K562 (cell line): ENCODE data around the gene PLA2G4F. TPM values are rescaled to one million over a fixed set of nuclear protein-coding genes. Genes with fewer than 3 reads are reported as not detected.

ENCODE experiments used
- ATAC-seq: fragments of 200-7000 bp; cut with Tn5 transposase; 3 replicates; pipeline ENCODE4 v1.9.1; 2020; ENCODE audit warnings: moderate library complexity
- BruUV-seq: library from RNA; stranded (reverse); fragments of 400-500 nt; replicated peaks from 2 replicates; lab custom pipeline; 2021; lab: Mats Ljungman, UMichigan
- CTCF ChIA-PET: fragments of 300-600 bp; formaldehyde crosslinking; extraction: SDS; loops from one replicate; lab custom pipeline; 2021; ENCODE audit warnings: low intra/inter-chr PET ratio; lab: Yijun Ruan, JAX
- POLR2A ChIA-PET: fragments of 300-600, 350-650 bp; sonication (Branson Sonifier 250); formaldehyde crosslinking; extraction: SDS; loops from one replicate; lab custom pipeline; 2021; ENCODE audit warnings: antibody characterized with exemption, inconsistent platforms; lab: Yijun Ruan, JAX
- DNase-seq, 4 experiments: peaks; one replicate each; pipeline versions ENCODE4 v3.0.0 to v3.0.0-alpha.2; 2011 to 2018; ENCODE audit warnings: low spot score in 3 of 4, mixed read lengths in 3 of 4; ENCODE audit errors: extremely low read depth in 1 of 4
- FAIRE-seq: peaks from 2 replicates; lab custom pipeline; 2011; peaks lifted over from hg19 to GRCh38; lab: Jason Lieb, UNC
- H2AFZ ChIP-seq: 2 replicates; pipeline ENCODE4 v1.6.0; 2011; ENCODE audit warnings: low read depth, low read length, control low read depth, inconsistent platforms
- H3K27ac ChIP-seq: fragments of 200-600 bp; 3 replicates; pipeline ENCODE4 v1.8.0; 2011; ENCODE audit warnings: low read depth, mild to moderate bottlenecking, control low read depth, inconsistent platforms, low read length, moderate library complexity, mixed read lengths; ENCODE audit errors: extremely low read depth
- H3K27me3 ChIP-seq, 2 experiments: fragments of 300-600 bp in 1 of 2; 2 replicates in 1 of 2; 3 replicates in 1 of 2; pipeline versions ENCODE4 v1.6.0 to v1.8.0; 2011; ENCODE audit warnings: inconsistent platforms in 2 of 2, low read length in 2 of 2, mild to moderate bottlenecking in 1 of 2, mixed read lengths in 1 of 2, moderate library complexity in 1 of 2; ENCODE audit not compliant: control insufficient read depth in 2 of 2, insufficient read depth in 2 of 2
- H3K36me3 ChIP-seq: fragments of 300-600 bp; 3 replicates; pipeline ENCODE4 v1.8.0; 2011; ENCODE audit warnings: mild to moderate bottlenecking, low read length, inconsistent platforms; ENCODE audit not compliant: control insufficient read depth, insufficient read depth
- H3K4me1 ChIP-seq, 2 experiments: fragments of 200-600 bp in 1 of 2; replicated peaks in 1 of 2; 2 replicates in 1 of 2; 3 replicates in 1 of 2; pipeline versions ENCODE4 v1.5.1 to v1.8.0; 2011; ENCODE audit warnings: inconsistent platforms in 2 of 2, low read length in 2 of 2, mild to moderate bottlenecking in 1 of 2, mixed read lengths in 1 of 2, moderate library complexity in 1 of 2; ENCODE audit not compliant: control insufficient read depth in 2 of 2, insufficient read depth in 2 of 2
- H3K4me2 ChIP-seq: 2 replicates; pipeline ENCODE4 v1.6.1; 2011; ENCODE audit warnings: low read length, control low read depth, inconsistent platforms, mixed read lengths; ENCODE audit not compliant: insufficient read depth
- H3K4me3 ChIP-seq: fragments of 200-600 bp; sonication (generic), shearing (Covaris generic); 2 replicates; pipeline ENCODE4 v1.5.1; 2016; ENCODE audit warnings: control low read depth, inconsistent platforms
- H3K79me2 ChIP-seq: fragments of 200-600 bp; 3 replicates; pipeline ENCODE4 v1.8.0; 2011; ENCODE audit warnings: low read length, inconsistent platforms; ENCODE audit not compliant: control insufficient read depth, insufficient read depth
- H3K9ac ChIP-seq, 2 experiments: 2 replicates each; pipeline versions ENCODE4 v1.6.0 to v1.6.1; 2011; ENCODE audit warnings: low read depth in 2 of 2, low read length in 2 of 2, control low read depth in 1 of 2, inconsistent platforms in 1 of 2, mild to moderate bottlenecking in 1 of 2, mixed read lengths in 1 of 2; ENCODE audit not compliant: insufficient read depth in 1 of 2
- H3K9me1 ChIP-seq: one replicate; pipeline ENCODE4 v1.6.0; 2011; ENCODE audit warnings: inconsistent platforms, mild to moderate bottlenecking, low read length, moderate library complexity; ENCODE audit not compliant: control insufficient read depth, insufficient read depth
- H3K9me3 ChIP-seq: replicated peaks from 2 replicates; pipeline ENCODE4 v1.5.1; 2011; ENCODE audit warnings: low read depth, low read length, inconsistent platforms; ENCODE audit not compliant: control insufficient read depth, insufficient read depth
- H4K20me1 ChIP-seq: replicated peaks from 2 replicates; pipeline ENCODE4 v1.6.1; 2011; ENCODE audit warnings: low read length, inconsistent platforms, mixed read lengths; ENCODE audit not compliant: control insufficient read depth, insufficient read depth
- BRF1 ChIP-seq: IDR thresholded peaks from 3 replicates; pipeline ENCODE4 v1.6.1; 2011; ENCODE audit warnings: borderline replicate concordance, mild to moderate bottlenecking; ENCODE audit not compliant: insufficient read length; ENCODE audit errors: extremely low read depth
- C11orf30 ChIP-seq: fragments of 450-650 bp; IDR thresholded peaks from 2 replicates; pipeline ENCODE4 v1.6.1; 2016; ENCODE audit warnings: low read depth, mild to moderate bottlenecking
- CSDE1 ChIP-seq, 2 experiments: fragments of 450-650 bp; IDR thresholded peaks; 2 replicates each; pipeline ENCODE4 v1.6.1; 2016; ENCODE audit warnings: mild to moderate bottlenecking in 1 of 2
- DEAF1 ChIP-seq: fragments of 450-650 bp; formaldehyde crosslinking; IDR thresholded peaks from 2 replicates; pipeline ENCODE4 v1.4.0; 2020; ENCODE audit warnings: mild to moderate bottlenecking, moderate library complexity
- HEY1 ChIP-seq: fragments of 250-450 bp; sonication (Bioruptor Pico); IDR thresholded peaks from 2 replicates; pipeline ENCODE4 v1.5.0; 2020; ENCODE audit warnings: mild to moderate bottlenecking, moderate library complexity, borderline replicate concordance
- HMGN3 ChIP-seq: IDR thresholded peaks from 2 replicates; pipeline ENCODE4 v1.6.1; 2011; ENCODE audit warnings: borderline replicate concordance, low read depth, mild to moderate bottlenecking, mixed read lengths, low read length; ENCODE audit not compliant: insufficient read length; ENCODE audit errors: extremely low read depth
- L3MBTL2 ChIP-seq: fragments of 450-650 bp; IDR thresholded peaks from 2 replicates; pipeline ENCODE4 v1.6.1; 2016; ENCODE audit warnings: mild to moderate bottlenecking, moderate library complexity
- MEF2D ChIP-seq: conservative IDR thresholded peaks from 2 replicates; pipeline ENCODE4 v1.6.1; 2016; ENCODE audit warnings: low read depth, missing genetic modification characterization, missing compliant biosample characterization
- SETDB1 ChIP-seq: IDR thresholded peaks from one replicate; pipeline ENCODE4 v1.6.1; 2012; ENCODE audit warnings: low read length, control low read depth, inconsistent platforms
- SRSF3 ChIP-seq: fragments of 200-400 bp; formaldehyde crosslinking; IDR thresholded peaks from 2 replicates; pipeline ENCODE4 v1.6.1; 2016; ENCODE audit warnings: mild to moderate bottlenecking, low read length, moderate library complexity; ENCODE audit not compliant: insufficient read depth
- ZNF445 ChIP-seq: fragments of 250-450 bp; sonication (Bioruptor Pico); IDR thresholded peaks from 2 replicates; pipeline ENCODE4 v1.4.0; 2020; ENCODE audit warnings: low read depth, mild to moderate bottlenecking, moderate library complexity
- ZNF584 ChIP-seq: fragments of 200-800 bp; sonication (Bioruptor generic); IDR thresholded peaks from 2 replicates; pipeline ENCODE4 v1.6.1; 2016; ENCODE audit warnings: low read depth, mild to moderate bottlenecking, missing genetic modification characterization, missing compliant biosample characterization
- ZNF589 ChIP-seq: fragments of 200-800 bp; sonication (Bioruptor generic); IDR thresholded peaks from 2 replicates; pipeline ENCODE4 v1.6.1; 2016; ENCODE audit warnings: low read depth, missing genetic modification characterization, missing compliant biosample characterization
- ZSCAN29 ChIP-seq: fragments of 450-650 bp; IDR thresholded peaks from 2 replicates; pipeline ENCODE4 v1.6.1; 2017
- WGBS: fragments of 100-300 bp; shearing (Covaris generic); methylation state at CpG from one replicate; pipeline ENCODE4 v1.1.6; 2016; ENCODE audit warnings: low coverage, mixed read lengths; ENCODE audit not compliant: insufficient coverage; ENCODE audit errors: missing lambda C conversion rate; 5-methylcytosine and 5-hydroxymethylcytosine counted together
- in situ Hi-C: fragments of 300-500 bp; cut with MboI; formaldehyde crosslinking; loops from 4 replicates; pipeline ENCODE4 v1.15.0; 2018; ENCODE audit warnings: inconsistent platforms, mixed read lengths
- intact Hi-C: fragments of 100-400 bp; cut with micrococcal nuclease; formaldehyde crosslinking; loops from 2 replicates; pipeline ENCODE4 v1.14.2; 2022
- polyA plus RNA-seq, 8 experiments: library from polyadenylated mRNA; depleted of rRNA in 4 of 8; stranded (reverse) in 5 of 8; unstranded in 3 of 8; fragments of >200 nt; fragmentation: Nextera tagmentation in 2 of 8; fragmentation: Illumina TruSeq in 1 of 8; extraction: Ambion mirVana in 2 of 8; extraction: Trizol in 1 of 8; gene quantifications; 2 replicates each; pipeline versions ENCODE4 v1.2.1 to v1.2.3, GENCODE V29; 2011 to 2014; ENCODE audit warnings: inconsistent platforms in 1 of 8, missing spikeins in 1 of 8
- total RNA-seq, 7 experiments: library from RNA; depleted of rRNA in 6 of 7; stranded (reverse); fragments of >200 nt in 6 of 7; fragmentation: Illumina TruSeq in 2 of 7; extraction: Trizol in 2 of 7; gene quantifications; 2 replicates each; pipeline versions ENCODE4 v1.2.1 to v1.2.3, GENCODE V29; 2011 to 2021; ENCODE audit warnings: low replicate concordance in 1 of 7
- TF ChIP-seq, protein P1 (sequence below): fragments of 250-450 bp; sonication (Bioruptor Pico); IDR thresholded peaks from 2 replicates; pipeline ENCODE4 v1.4.0; 2020; ENCODE audit warnings: mild to moderate bottlenecking, moderate library complexity, borderline replicate concordance

Gene PLA2G4F
- total and polyA plus RNA-seq, 9 of the 15 experiments (the other 6 are each of a cell fraction or from before 2014, with no cell fraction given): 0.02 TPM; not detected in 8

DNA sequence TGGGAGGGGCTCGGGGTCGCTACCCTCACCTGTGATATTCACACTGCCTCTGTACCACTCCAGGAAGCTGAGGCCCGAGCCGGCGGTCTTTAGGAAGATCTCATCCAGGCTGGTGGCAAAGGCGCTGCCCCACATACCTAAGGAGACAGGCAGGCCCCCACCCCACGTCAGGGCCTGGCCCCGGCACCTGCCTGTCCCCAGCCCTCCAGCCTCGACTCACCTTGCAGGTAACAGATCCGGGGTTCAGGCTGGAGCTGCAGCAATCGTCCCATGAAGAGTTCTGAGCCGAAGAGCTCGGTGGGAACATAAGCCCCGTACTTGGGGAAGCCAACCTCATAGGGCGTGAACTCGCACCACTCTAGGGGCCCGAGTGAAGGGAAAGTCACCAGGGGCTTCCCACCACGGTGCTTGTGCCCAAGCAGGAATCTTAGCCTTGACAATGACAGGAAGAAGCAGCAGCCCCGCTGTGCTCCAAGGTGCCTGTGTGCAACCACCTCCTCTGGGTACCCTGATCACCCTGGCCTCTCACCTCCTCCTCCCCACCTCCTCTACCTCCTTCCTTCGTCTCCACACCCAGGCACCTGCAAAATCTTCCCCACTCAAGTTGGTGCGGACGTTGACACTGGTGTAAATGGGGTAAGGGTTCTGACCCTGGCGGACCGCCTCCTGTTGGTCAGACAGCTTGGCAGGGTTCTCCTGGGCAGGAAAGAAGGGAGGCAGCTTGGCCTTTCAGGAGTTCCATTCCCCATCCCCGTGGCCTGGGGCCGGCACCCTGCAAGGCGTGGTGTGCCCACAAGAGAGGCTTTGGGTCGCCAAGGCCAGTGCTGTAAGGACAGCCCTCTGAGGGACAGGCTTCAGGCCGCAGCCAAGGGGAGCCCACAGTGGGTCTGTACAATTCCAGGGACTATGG is 10.6 kb downstream of the PLA2G4F start:
- BruUV-seq: no TSS peak
- ATAC-seq (no peak), FAIRE-seq (no peak), DNase-seq (no peak)
- no peak overlapping the region for H3K4me2 ChIP-seq
- 12% methylated on average over 25 of the region's 29 CpGs for WGBS
- in situ Hi-C loops (loop anchor here (10.0 kb wide), 1 partner anchor 239 kb away; no protein-coding TSS in a partner anchor), intact Hi-C loops (no loop called here)
- no peak overlapping the region for H3K4me3 ChIP-seq
- H3K9me1 ChIP-seq: no peaks in the 10 kb centered on the region
- H3K79me2 ChIP-seq: no peaks in the 10 kb centered on the region
- ChIA-PET CTCF (no interaction called here), POLR2A (interaction anchor here (1.1 kb wide), 1 partner anchor 15 kb away, joined by 3 read pairs; no protein-coding TSS in a partner anchor)
- peaks cover 0 to 21% of the 10 kb centered on the region in 2 experiments; a peak in 3 of 5 replicates for H3K4me1 ChIP-seq
- H3K36me3 ChIP-seq: no peaks in the 10 kb centered on the region
- H3K9me3 ChIP-seq: no peaks in the 10 kb centered on the region
- H3K27ac ChIP-seq: no peak overlapping the region
- H3K27me3 ChIP-seq: peaks cover 24 to 82% of the 10 kb centered on the region in 2 experiments; a peak in 4 of 5 replicates
- TF ChIP-seq ZNF445 (CRISPR knock-in tag) (no peak), DEAF1 (CRISPR knock-in tag) (no peak), ZSCAN29 (no peak), MEF2D (tag) (no peak), C11orf30 (no peak), ZNF584 (CRISPR knock-in tag) (no peak), BRF1 (no peak), SETDB1 (no peak), CSDE1 (IDR thresholded peaks at IDR 0.05) (no peak), HMGN3 (no peak), HEY1 (CRISPR knock-in tag) (no peak), ZNF589 (CRISPR knock-in tag) (no peak), L3MBTL2 (no peak), SRSF3 (no peak)
- TF ChIP-seq, protein P1, sequence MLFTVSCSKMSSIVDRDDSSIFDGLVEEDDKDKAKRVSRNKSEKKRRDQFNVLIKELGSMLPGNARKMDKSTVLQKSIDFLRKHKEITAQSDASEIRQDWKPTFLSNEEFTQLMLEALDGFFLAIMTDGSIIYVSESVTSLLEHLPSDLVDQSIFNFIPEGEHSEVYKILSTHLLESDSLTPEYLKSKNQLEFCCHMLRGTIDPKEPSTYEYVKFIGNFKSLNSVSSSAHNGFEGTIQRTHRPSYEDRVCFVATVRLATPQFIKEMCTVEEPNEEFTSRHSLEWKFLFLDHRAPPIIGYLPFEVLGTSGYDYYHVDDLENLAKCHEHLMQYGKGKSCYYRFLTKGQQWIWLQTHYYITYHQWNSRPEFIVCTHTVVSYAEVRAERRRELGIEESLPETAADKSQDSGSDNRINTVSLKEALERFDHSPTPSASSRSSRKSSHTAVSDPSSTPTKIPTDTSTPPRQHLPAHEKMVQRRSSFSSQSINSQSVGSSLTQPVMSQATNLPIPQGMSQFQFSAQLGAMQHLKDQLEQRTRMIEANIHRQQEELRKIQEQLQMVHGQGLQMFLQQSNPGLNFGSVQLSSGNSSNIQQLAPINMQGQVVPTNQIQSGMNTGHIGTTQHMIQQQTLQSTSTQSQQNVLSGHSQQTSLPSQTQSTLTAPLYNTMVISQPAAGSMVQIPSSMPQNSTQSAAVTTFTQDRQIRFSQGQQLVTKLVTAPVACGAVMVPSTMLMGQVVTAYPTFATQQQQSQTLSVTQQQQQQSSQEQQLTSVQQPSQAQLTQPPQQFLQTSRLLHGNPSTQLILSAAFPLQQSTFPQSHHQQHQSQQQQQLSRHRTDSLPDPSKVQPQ (CRISPR knock-in tag): no peak
- no peak overlapping the region for H2AFZ ChIP-seq
- 0 out of 2 replicates have a peak, but pooled peaks cover 9% of the 10 kb centered on the region for H4K20me1 ChIP-seq
- H3K9ac ChIP-seq: no peak overlapping the region
